HEK293T (cell line): Measurements from ENCODE around the gene DKKL1.

Experiments
- BHLHE40 ChIP-seq: fragments of 450-650 bp; IDR thresholded peaks from 2 replicates; pipeline ENCODE4 v1.6.1; 2016; ENCODE audit warnings: mild to moderate bottlenecking, moderate library complexity, borderline replicate concordance
- CTBP1 ChIP-seq: fragments of 450-650 bp; IDR thresholded peaks from 2 replicates; pipeline ENCODE4 v1.6.1; 2016; ENCODE audit warnings: borderline replicate concordance
- FOXA1 ChIP-seq: fragments of 450-650 bp; IDR thresholded peaks from 2 replicates; pipeline ENCODE4 v1.6.1; 2016; ENCODE audit warnings: mild to moderate bottlenecking
- FOXK2 ChIP-seq: fragments of 450-650 bp; IDR thresholded peaks from 2 replicates; pipeline ENCODE4 v1.6.1; 2016; ENCODE audit warnings: mild to moderate bottlenecking
- FOXM1 ChIP-seq: fragments of 450-650 bp; IDR thresholded peaks from 2 replicates; pipeline ENCODE4 v1.6.1; 2017; ENCODE audit warnings: mild to moderate bottlenecking, borderline replicate concordance
- HDGF ChIP-seq: fragments of 450-650 bp; IDR thresholded peaks from 2 replicates; pipeline ENCODE4 v1.6.1; 2017; ENCODE audit warnings: antibody characterized with exemption, borderline replicate concordance
- L3MBTL2 ChIP-seq: fragments of 450-650 bp; conservative IDR thresholded peaks from 2 replicates; pipeline ENCODE4 v1.6.1; 2016; ENCODE audit warnings: mild to moderate bottlenecking
- LEF1 ChIP-seq: fragments of 450-650 bp; IDR thresholded peaks from 2 replicates; pipeline ENCODE4 v1.6.1; 2017; ENCODE audit warnings: mild to moderate bottlenecking, borderline replicate concordance
- NFRKB ChIP-seq: fragments of 450-650 bp; IDR thresholded peaks from 2 replicates; pipeline ENCODE4 v1.6.1; 2016; ENCODE audit warnings: mild to moderate bottlenecking, moderate library complexity
- PKNOX1 ChIP-seq: fragments of 450-650 bp; IDR thresholded peaks from 2 replicates; pipeline ENCODE4 v1.6.1; 2016
- SP1 ChIP-seq: fragments of 450-650 bp; IDR thresholded peaks from 2 replicates; pipeline ENCODE4 v1.6.1; 2017
- SUZ12 ChIP-seq: fragments of 450-650 bp; IDR thresholded peaks from 2 replicates; pipeline ENCODE4 v1.6.1; 2016; ENCODE audit warnings: mild to moderate bottlenecking
- TARDBP ChIP-seq: fragments of 450-650 bp; IDR thresholded peaks from 2 replicates; pipeline ENCODE4 v1.6.1; 2016
- ZNF384 ChIP-seq: fragments of 450-650 bp; IDR thresholded peaks from 2 replicates; pipeline ENCODE4 v1.6.1; 2016

GRCh38 chr19:49333811-49334288 lies 29.8 kb upstream of the DKKL1 start:
- TF ChIP-seq TARDBP = no peak
- no peak for TF ChIP-seq BHLHE40
- no peak for TF ChIP-seq SP1
- TF ChIP-seq HDGF = no peak
- no peak for TF ChIP-seq L3MBTL2
- TF ChIP-seq FOXM1 = no peak
- no peak for TF ChIP-seq SUZ12
- TF ChIP-seq ZNF384 = no peak
- TF ChIP-seq LEF1 = no peak
- TF ChIP-seq FOXK2 = no peak
- no peak for TF ChIP-seq FOXA1
- no peak for TF ChIP-seq NFRKB
- no peak for TF ChIP-seq PKNOX1
- no peak for TF ChIP-seq CTBP1
